ENCODE data around the gene ICOS.
"Not testable (repeated sequence)": the region's sequence is repeated elsewhere in the genome, so short reads cannot be mapped to it uniquely, and the experiment has no call there.

The ICOS gene

GRCh38 chr2:203965190-203965589 lies 28.6 kb downstream of the ICOS start:
- H3K4me3 ChIP-seq (ENCODE audit: insufficient read depth, low read depth, low read length, poor library complexity, severe bottlenecking); H3K27ac ChIP-seq (ENCODE audit: insufficient read depth, low read length, poor library complexity, severe bottlenecking); H3K9me3 ChIP-seq (ENCODE audit: control insufficient read depth, low read length); DNase-seq; H3K27me3 ChIP-seq (replicated peaks; ENCODE audit: control insufficient read depth, insufficient read depth, low read length, poor library complexity, severe bottlenecking); H3K4me1 ChIP-seq (ENCODE audit: control insufficient read depth, insufficient read depth, low read length, poor library complexity, severe bottlenecking): not testable (repeated sequence)
- peaks cover 11% of the 10 kb centered on the region for H3K36me3 ChIP-seq (ENCODE audit: control insufficient read depth, insufficient read depth, low read length)

DNA sequence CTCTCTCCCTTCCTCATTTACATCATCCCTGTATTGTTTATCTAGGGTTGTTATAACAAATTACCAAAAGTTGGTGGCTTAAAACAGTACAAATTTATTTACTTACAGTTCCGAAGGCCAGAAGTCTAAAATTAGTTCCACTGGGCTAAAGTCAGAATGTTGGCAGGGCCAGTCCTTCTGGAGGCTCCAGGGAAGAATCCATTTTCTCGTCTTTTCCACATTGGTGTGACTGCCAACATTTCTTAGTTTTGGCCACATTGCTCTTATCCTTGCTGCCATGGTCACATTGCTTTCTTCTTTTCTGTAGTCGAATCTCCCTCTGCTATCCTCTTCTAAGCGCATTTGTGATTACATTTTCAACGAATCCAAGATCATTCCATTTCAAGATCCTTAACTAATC lies 34.7 kb downstream of the ICOS start:
- H3K36me3 ChIP-seq (ENCODE audit: control insufficient read depth, insufficient read depth, low read length), result no peaks in the 10 kb centered on the region
- H3K4me3 ChIP-seq (ENCODE audit: insufficient read depth, low read depth, low read length, poor library complexity, severe bottlenecking), result no peak overlapping the region
- H3K27me3 ChIP-seq (replicated peaks; ENCODE audit: control insufficient read depth, insufficient read depth, low read length, poor library complexity, severe bottlenecking), result no peaks in the 10 kb centered on the region
- DNase-seq, result no peak
- no peaks in the 10 kb centered on the region for H3K9me3 ChIP-seq (ENCODE audit: control insufficient read depth, low read length)
- H3K27ac ChIP-seq (ENCODE audit: insufficient read depth, low read length, poor library complexity, severe bottlenecking), result no peak overlapping the region
- H3K4me1 ChIP-seq (ENCODE audit: control insufficient read depth, insufficient read depth, low read length, poor library complexity, severe bottlenecking), result no peaks in the 10 kb centered on the region

DNA sequence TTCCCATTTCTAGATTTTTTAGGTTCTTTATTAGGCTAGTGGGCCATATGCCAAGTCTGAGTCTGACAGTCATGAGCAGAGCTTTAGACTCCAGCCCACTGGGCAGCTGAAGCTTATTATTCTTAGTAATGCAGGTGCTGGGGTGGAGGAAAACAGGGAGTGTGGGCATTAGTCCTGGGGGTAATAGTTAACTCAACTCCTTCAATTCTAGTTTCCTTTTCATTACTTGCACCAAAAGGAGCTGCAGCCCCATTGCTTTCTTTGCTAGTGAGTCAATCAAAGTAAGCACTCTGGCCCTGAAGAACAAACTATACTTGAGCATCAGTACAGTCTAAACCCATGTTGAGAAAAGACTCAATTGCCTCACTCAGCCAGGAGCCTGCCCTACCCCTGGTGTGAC lies 35.5 kb downstream of the ICOS start:
- Histone ChIP-seq H3K27me3 (replicated peaks; ENCODE audit: control insufficient read depth, insufficient read depth, low read length, poor library complexity, severe bottlenecking) (no peaks in the 10 kb centered on the region), H3K4me3 (ENCODE audit: insufficient read depth, low read depth, low read length, poor library complexity, severe bottlenecking) (no peak overlapping the region), H3K27ac (ENCODE audit: insufficient read depth, low read length, poor library complexity, severe bottlenecking) (no peak overlapping the region), H3K36me3 (ENCODE audit: control insufficient read depth, insufficient read depth, low read length) (no peaks in the 10 kb centered on the region), H3K4me1 (ENCODE audit: control insufficient read depth, insufficient read depth, low read length, poor library complexity, severe bottlenecking) (no peaks in the 10 kb centered on the region), H3K9me3 (ENCODE audit: control insufficient read depth, low read length) (no peaks in the 10 kb centered on the region)
- no peak for DNase-seq

GRCh38 chr2:203973000-203973399 lies 36.4 kb downstream of the ICOS start:
- Histone ChIP-seq H3K4me1 (ENCODE audit: control insufficient read depth, insufficient read depth, low read length, poor library complexity, severe bottlenecking) (no peaks in the 10 kb centered on the region), H3K36me3 (ENCODE audit: control insufficient read depth, insufficient read depth, low read length) (no peaks in the 10 kb centered on the region), H3K9me3 (ENCODE audit: control insufficient read depth, low read length) (no peaks in the 10 kb centered on the region), H3K27me3 (replicated peaks; ENCODE audit: control insufficient read depth, insufficient read depth, low read length, poor library complexity, severe bottlenecking) (no peaks in the 10 kb centered on the region), H3K4me3 (ENCODE audit: insufficient read depth, low read depth, low read length, poor library complexity, severe bottlenecking) (no peak overlapping the region), H3K27ac (ENCODE audit: insufficient read depth, low read length, poor library complexity, severe bottlenecking) (no peak overlapping the region)
- no peak for DNase-seq

GRCh38 chr2:203973676-203974075 lies 37.1 kb downstream of the ICOS start:
- no peak for DNase-seq
- H3K4me3 ChIP-seq (ENCODE audit: insufficient read depth, low read depth, low read length, poor library complexity, severe bottlenecking), result no peak overlapping the region
- H3K9me3 ChIP-seq (ENCODE audit: control insufficient read depth, low read length), result no peaks in the 10 kb centered on the region
- H3K36me3 ChIP-seq (ENCODE audit: control insufficient read depth, insufficient read depth, low read length), result no peaks in the 10 kb centered on the region
- H3K27ac ChIP-seq (ENCODE audit: insufficient read depth, low read length, poor library complexity, severe bottlenecking), result no peak overlapping the region
- H3K4me1 ChIP-seq (ENCODE audit: control insufficient read depth, insufficient read depth, low read length, poor library complexity, severe bottlenecking), result no peaks in the 10 kb centered on the region
- no peaks in the 10 kb centered on the region for H3K27me3 ChIP-seq (replicated peaks; ENCODE audit: control insufficient read depth, insufficient read depth, low read length, poor library complexity, severe bottlenecking)

DNA sequence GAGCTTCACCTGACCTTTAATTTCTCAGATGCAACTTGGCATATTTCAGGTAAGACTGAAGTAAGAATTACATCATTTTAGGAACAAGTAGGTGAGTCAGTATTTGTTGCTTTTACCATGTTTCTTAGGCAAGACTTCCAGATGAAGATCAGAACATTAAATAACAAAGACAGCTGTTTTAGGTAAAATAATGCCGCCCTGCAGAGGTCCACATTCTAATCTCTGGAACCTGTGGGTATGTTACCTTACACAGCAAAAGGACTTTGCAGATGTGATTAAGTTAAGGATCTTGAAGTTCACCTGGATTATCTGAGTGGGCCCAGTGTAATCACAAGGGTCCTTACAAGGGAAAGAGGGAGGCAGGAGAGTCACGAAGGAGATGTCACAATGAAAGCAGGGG lies 39.3 kb downstream of the ICOS start:
- H3K4me1 ChIP-seq (ENCODE audit: control insufficient read depth, insufficient read depth, low read length, poor library complexity, severe bottlenecking), result no peaks in the 10 kb centered on the region
- H3K4me3 ChIP-seq (ENCODE audit: insufficient read depth, low read depth, low read length, poor library complexity, severe bottlenecking), result no peak overlapping the region
- no peak overlapping the region for H3K27ac ChIP-seq (ENCODE audit: insufficient read depth, low read length, poor library complexity, severe bottlenecking)
- no peaks in the 10 kb centered on the region for H3K36me3 ChIP-seq (ENCODE audit: control insufficient read depth, insufficient read depth, low read length)
- no peaks in the 10 kb centered on the region for H3K9me3 ChIP-seq (ENCODE audit: control insufficient read depth, low read length)
- H3K27me3 ChIP-seq (replicated peaks; ENCODE audit: control insufficient read depth, insufficient read depth, low read length, poor library complexity, severe bottlenecking), result no peaks in the 10 kb centered on the region
- no peak for DNase-seq

- Histone ChIP-seq H3K9me3 (ENCODE audit: control insufficient read depth, low read length) (no peaks in the 10 kb centered on the region), H3K36me3 (ENCODE audit: control insufficient read depth, insufficient read depth, low read length) (no peaks in the 10 kb centered on the region), H3K27ac (ENCODE audit: insufficient read depth, low read length, poor library complexity, severe bottlenecking) (no peak overlapping the region), H3K4me3 (ENCODE audit: insufficient read depth, low read depth, low read length, poor library complexity, severe bottlenecking) (no peak overlapping the region), H3K4me1 (ENCODE audit: control insufficient read depth, insufficient read depth, low read length, poor library complexity, severe bottlenecking) (no peaks in the 10 kb centered on the region), H3K27me3 (replicated peaks; ENCODE audit: control insufficient read depth, insufficient read depth, low read length, poor library complexity, severe bottlenecking) (no peaks in the 10 kb centered on the region)
- DNase-seq, result no peak
Observed at GRCh38 chr2:203982276-203982675, 45.7 kb downstream of the ICOS start.

- no peaks in the 10 kb centered on the region for H3K9me3 ChIP-seq (ENCODE audit: control insufficient read depth, low read length)
- no peaks in the 10 kb centered on the region for H3K4me1 ChIP-seq (ENCODE audit: control insufficient read depth, insufficient read depth, low read length, poor library complexity, severe bottlenecking)
- no peak for DNase-seq
- H3K27ac ChIP-seq (ENCODE audit: insufficient read depth, low read length, poor library complexity, severe bottlenecking), result no peak overlapping the region
- no peaks in the 10 kb centered on the region for H3K27me3 ChIP-seq (replicated peaks; ENCODE audit: control insufficient read depth, insufficient read depth, low read length, poor library complexity, severe bottlenecking)
- H3K36me3 ChIP-seq (ENCODE audit: control insufficient read depth, insufficient read depth, low read length), result no peaks in the 10 kb centered on the region
- no peak overlapping the region for H3K4me3 ChIP-seq (ENCODE audit: insufficient read depth, low read depth, low read length, poor library complexity, severe bottlenecking)
Observed at GRCh38 chr2:203983064-203983715, 46.6 kb downstream of the ICOS start.

- H3K9me3 ChIP-seq (ENCODE audit: control insufficient read depth, low read length); H3K27ac ChIP-seq (ENCODE audit: insufficient read depth, low read length, poor library complexity, severe bottlenecking); H3K4me1 ChIP-seq (ENCODE audit: control insufficient read depth, insufficient read depth, low read length, poor library complexity, severe bottlenecking); DNase-seq; H3K27me3 ChIP-seq (replicated peaks; ENCODE audit: control insufficient read depth, insufficient read depth, low read length, poor library complexity, severe bottlenecking); H3K4me3 ChIP-seq (ENCODE audit: insufficient read depth, low read depth, low read length, poor library complexity, severe bottlenecking); H3K36me3 ChIP-seq (ENCODE audit: control insufficient read depth, insufficient read depth, low read length): not testable (repeated sequence)
Observed at GRCh38 chr2:203985978-203986377, 49.4 kb downstream of the ICOS start.

- Histone ChIP-seq H3K4me3 (ENCODE audit: insufficient read depth, low read depth, low read length, poor library complexity, severe bottlenecking) (no peak overlapping the region), H3K9me3 (ENCODE audit: control insufficient read depth, low read length) (no peaks in the 10 kb centered on the region), H3K36me3 (ENCODE audit: control insufficient read depth, insufficient read depth, low read length) (no peaks in the 10 kb centered on the region), H3K27me3 (replicated peaks; ENCODE audit: control insufficient read depth, insufficient read depth, low read length, poor library complexity, severe bottlenecking) (no peaks in the 10 kb centered on the region), H3K4me1 (ENCODE audit: control insufficient read depth, insufficient read depth, low read length, poor library complexity, severe bottlenecking) (peaks cover 5% of the 10 kb centered on the region), H3K27ac (ENCODE audit: insufficient read depth, low read length, poor library complexity, severe bottlenecking) (no peak overlapping the region)
- no peak for DNase-seq
Observed at GRCh38 chr2:203987959-203988358, 51.4 kb downstream of the ICOS start.

All from effector memory CD4-positive, alpha-beta T cell (primary cell).